HG03135 (cell line): ENCODE measurements around the gene RNASEH2B.
A peak's percentile ranks its signal among the peaks of the same experiment; 100 is the strongest.

Source experiments
- ATAC-seq: cut with Tn5 transposase; IDR thresholded peaks from one replicate; pipeline ENCODE4 v1.9.1; 2021; ENCODE audit warnings: mild to moderate bottlenecking, moderate library complexity; ENCODE audit not compliant: unreplicated experiment

RNASEH2B gene

GRCh38 chr13:50909605-50910484, at the start of gene RNASEH2B:
Gene RNASEH2B, plus strand, starts transcription at chr13:50909791. Its CDS starts 286 bp downstream, at chr13:50910077.
- peak; percentile 60 for ATAC-seq

DNA sequence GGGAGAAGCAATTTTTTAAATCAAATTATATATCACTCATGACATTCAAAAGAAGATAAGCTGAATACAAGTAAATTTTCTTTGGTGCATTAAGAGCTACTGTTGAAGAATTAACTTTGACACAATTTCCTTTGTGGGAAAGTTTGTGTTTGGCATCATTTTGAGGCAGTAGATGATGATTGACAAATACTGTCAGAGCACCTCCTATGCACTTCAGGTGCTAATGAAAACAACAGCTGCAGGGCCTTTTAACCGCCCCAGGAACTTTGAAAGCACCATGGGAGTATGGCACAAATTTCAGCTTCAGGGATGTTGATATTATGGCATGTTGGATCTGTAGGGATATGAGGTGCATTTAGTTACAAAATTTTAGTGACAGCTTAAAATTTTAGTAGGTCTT, 45.1 kb upstream of the RNASEH2B start:
- no peak for ATAC-seq

GRCh38 chr13:50866817-50867636, 42.6 kb upstream of the RNASEH2B start:
- ATAC-seq, result no peak

DNA sequence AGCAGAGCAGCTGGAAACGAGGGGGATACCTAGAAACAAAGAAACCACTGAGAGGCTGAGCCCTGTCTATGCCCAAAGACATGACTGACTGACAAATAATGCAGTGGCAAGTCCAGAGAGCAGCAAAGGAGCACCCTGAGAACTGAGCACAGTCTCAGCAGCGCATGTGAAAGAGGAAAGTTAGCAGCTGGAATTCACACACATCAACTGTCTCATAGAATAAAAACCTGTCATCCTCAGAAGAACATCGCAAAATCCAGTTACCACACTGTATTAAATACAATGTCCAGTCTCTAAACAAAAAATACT, 42.0 kb upstream of the RNASEH2B start:
- ATAC-seq, result no peak

- no peak for ATAC-seq
These were observed 38.2 kb upstream of the RNASEH2B start for GRCh38 chr13:50871405-50871804.

DNA sequence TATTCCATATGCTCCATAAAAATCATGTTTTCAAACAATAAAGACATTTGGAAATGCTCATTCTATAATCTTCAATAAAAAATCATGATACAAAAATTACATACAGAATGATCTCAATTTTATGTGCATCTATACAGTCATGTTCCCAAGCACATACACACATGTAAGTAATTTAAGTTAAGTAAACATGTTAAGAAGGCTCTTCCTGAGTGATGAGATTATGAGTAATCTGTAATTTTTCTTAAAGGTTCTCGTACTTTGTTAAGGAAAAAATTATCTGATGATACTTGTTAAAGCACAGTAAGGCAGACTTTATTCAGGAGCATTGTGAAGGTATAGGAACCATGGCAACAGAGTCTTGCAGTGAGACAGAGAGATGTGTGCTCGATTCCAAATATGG, 36.1 kb upstream of the RNASEH2B start:
- ATAC-seq, result no peak

- no peak for ATAC-seq
These were observed 35.6 kb upstream of the RNASEH2B start for GRCh38 chr13:50873991-50874390.

DNA sequence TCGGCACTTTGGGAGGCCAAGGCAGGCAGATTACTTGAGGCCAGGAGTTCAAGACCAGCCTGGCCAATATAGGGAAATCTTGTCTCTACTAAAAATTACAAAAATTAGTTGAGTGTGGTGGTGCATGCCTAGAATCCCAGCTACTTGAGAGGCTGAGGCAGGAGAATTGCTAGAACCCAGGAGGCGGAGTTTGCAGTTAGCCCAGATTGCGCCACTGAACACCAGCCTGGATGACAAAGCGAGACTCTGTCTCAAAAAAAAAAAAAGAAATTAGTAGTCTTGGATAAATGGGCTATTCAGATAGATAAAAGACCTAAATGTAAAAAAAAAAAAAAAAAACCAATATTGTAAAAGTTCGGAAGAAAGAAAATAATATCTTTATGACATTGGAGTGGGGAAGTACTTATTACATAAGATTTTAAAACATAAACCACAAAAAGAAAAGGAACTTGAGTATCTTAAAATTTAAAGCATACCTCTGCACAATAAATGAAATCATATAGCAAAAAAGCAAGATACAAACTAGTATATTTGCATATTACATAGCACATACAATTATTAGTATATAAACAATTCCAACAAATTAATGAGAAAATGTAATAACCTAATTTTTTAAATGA, 26.7 kb upstream of the RNASEH2B start:
- no peak for ATAC-seq

- ATAC-seq, result no peak
These were observed 25.9 kb upstream of the RNASEH2B start for GRCh38 chr13:50883728-50884127.

DNA sequence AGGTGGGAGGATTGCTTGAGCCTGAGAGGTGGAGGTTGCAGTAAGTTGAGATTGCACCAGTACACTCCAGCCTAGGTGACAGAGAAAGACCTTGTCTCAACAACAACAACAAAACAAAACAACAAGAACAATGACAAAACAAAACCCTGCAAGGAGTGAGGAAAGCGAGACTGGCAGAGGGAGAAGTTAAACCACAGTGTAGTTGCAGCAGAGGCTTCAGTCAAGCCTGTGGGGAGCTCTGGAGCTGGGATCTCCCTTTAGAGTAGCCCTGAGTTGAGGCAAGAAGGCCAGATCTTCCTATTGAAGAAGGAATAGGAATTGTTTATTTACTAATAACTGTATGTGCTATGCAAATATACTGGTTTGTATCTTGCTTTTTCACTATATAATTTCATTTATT, 25.3 kb upstream of the RNASEH2B start:
- ATAC-seq, result no peak

- no peak for ATAC-seq
These were observed 22.4 kb upstream of the RNASEH2B start for GRCh38 chr13:50887151-50887550.

DNA sequence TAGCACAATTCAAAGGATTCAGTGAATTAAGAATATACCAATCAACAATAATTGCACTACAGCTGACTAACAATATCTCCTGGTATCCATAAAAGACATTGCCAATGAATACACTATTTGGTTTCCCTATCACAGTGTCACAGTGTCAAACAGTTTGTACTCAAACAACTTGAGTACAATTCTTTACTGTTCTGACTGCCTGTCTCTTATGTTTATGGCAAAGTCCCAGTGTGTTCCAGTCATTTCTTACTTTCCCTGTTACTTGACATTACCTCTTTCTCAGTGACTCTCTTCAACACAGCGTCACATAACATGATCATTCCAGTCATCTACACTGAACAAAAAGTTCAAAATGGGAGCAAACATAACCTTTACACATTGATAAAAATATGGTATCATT, 21.2 kb upstream of the RNASEH2B start:
- no peak for ATAC-seq

- ATAC-seq, result no peak
These were observed 20.3 kb upstream of the RNASEH2B start for GRCh38 chr13:50889317-50889716.

- ATAC-seq, result no peak
These were observed 18.4 kb upstream of the RNASEH2B start for GRCh38 chr13:50891206-50891605.

DNA sequence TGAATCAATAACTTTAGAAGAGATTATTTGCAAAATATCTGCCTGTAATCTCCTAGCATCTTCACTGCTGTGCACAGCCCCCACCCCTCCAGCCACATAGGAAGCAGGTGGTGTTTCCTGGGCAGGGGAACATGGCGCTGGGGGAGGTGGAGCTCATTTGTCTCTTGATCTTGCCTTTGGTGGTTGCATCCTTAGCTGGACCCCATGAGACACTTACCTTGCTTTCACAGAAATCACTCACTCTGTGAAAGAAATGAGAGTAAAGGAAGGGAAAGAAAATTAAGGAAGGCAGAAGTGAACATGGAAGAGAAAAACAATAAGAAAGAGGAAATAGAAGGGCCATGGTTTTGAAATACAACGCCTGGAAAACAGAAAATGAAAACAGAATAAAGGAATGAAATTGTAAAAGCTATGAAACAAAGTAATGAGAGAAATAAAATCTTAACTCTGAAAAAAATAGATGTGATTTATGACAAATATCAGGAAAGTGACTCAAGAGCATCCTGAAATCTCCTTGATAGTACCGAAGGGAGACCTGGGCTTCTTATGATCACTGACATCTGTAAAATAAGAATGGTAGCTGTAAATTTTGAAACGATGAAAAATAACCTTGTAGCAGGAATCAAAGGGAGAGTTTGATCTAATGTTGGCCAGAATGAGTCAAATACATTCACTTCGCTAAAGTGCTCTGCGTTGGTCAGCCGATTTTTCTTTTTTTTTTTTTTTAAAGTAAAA, 17.2 kb upstream of the RNASEH2B start:
- no peak for ATAC-seq

DNA sequence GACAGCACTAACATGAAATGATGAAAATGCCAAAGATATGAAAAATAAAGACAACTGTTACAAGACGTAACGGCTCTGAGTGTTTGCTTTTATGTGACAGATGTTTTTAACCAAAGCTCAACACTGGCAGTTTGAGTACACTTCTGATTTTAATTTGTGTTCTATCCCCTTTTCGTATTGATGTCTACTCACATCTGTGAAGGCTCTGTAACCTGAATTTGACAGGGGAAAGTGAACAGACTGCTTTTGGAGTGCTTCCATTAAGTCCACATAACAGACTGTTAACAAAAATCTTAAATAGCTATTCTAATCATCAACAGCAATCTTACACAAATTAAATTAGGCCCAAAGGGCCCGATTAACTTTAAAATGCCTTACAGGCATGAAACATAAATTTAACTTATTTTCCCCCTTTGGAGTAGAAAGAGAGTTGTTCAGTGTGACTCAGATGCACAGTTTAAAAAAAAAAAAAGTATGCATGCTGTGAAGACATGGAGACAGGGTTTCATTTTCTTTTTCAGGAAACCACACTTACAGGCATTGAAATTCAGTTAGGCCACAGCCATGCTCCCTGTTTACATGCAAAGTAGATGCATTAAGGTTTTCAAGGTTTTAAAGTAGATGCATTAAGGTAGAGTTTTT, 16.3 kb upstream of the RNASEH2B start:
- ATAC-seq, result peak; percentile 82

GRCh38 chr13:50894012-50894411, 15.6 kb upstream of the RNASEH2B start:
- no peak for ATAC-seq

DNA sequence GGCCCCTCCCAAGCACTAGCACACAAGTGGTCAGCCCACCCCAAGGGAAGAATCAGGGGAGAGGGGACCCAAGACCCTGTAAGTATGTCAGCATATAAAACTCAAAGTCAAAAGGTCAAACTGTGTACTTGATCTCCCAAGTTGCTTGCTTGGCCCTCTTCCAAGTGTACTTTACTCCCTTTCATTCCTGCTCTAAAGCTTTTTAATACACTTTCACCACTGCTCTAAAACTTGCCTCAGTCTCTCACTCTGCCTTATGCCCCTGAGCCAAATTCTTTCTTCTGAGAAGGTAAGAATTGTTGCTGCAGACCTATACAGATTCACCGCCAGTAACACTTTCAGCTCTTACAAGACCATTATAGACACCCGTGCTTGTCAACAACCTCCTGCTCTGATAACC, 15.1 kb upstream of the RNASEH2B start:
- no peak for ATAC-seq

DNA sequence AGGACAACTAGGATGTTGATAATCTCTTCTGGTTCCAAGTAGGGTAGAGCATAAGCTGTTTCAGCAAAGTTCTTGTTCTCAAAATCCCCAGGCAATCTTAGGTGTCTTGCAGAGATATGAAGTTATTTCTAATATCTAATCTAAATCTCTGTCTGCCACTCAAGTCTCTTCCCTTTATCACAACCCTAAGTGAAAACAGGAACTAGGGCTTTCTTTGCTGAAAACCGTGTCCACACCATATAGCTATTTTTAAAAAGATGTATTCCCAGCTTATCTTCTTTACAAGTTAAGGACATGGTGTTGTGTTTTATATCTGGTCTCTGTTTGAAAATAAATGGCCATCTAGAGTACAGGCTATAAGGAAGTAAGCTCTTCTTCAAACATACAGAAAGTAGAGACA, 11.3 kb upstream of the RNASEH2B start:
- no peak for ATAC-seq

DNA sequence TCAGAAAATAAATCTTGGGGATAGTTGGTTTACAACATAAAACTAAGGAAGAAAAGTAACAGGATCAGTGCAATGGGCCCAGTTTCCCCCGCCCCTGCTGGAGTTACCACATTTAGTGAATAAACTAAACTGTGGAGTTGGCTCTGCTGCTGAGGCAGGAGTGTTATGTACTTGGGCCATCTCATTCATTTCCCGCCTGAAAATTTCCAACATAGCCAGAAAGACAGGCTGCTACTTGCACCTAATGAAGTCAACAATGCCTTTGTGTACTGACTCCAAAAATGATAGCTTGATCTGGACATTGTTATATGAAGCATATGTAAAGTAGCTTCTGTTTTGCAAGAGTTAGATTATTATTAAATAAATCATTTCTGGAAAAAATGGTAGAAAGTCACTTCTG, 7.9 kb upstream of the RNASEH2B start:
- no peak for ATAC-seq

DNA sequence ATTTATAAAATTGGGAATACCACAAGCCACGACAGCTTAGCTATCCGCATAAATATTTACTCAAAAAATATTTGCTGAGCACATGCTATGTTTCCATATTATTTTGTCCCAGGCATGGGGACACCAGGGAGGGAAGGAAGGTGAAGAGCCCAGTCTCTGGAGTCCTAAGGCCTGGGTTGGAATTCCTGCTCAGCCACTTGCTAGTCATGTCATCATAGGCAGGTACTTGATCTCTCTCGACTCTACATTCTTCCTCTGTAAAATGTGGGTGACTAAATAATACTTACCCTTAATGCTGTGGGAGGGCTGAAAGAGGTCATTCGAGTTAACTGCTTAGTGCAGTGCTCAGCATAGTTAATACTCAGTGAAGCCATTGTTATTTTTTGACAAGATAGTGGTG, 4.3 kb upstream of the RNASEH2B start:
- no peak for ATAC-seq
